Activated naive CD4-positive, alpha-beta T cell treated with anti-CD3 and anti-CD28 coated beads, Interleukin-2, amount 10 ng/mL, durations not matched to agents 5 hours and 36 hours (primary cell): ENCODE results near the gene CERCAM. TPM values are rescaled to one million over a fixed set of nuclear protein-coding genes. Genes with fewer than 3 reads are reported as not detected.

Experiments used
- microRNA-seq: library from miRNA; unstranded; fragments of <30 nt; microRNA quantifications from one replicate; pipeline ENCODE4 v1.2.0, GENCODE V29; 2022; ENCODE audit warnings: borderline microRNAs expressed, borderline replicate concordance
- total RNA-seq, 2 experiments: library from RNA; stranded (reverse); gene quantifications; one replicate each; pipeline ENCODE4 v1.2.3, GENCODE V29; 2021

CERCAM gene
- under 1 TPM; 0.39 to 0.58 TPM for total RNA-seq

GRCh38 chr9:128420651-128421481, at the start of gene CERCAM:
CERCAM (plus strand) TSS chr9:128420857; CDS start chr9:128420878, 21 bp downstream.

GRCh38 chr9:128455849-128456612, 35.4 kb downstream of the CERCAM start, which contains the start of gene ODF2:
ODF2 (plus strand) TSS chr9:128456006; CDS start chr9:128456092, 86 bp downstream.

Small RNA genes lying within 50 kb of the gene (microRNA-seq; reads per million reads assigned to microRNA genes)
- not detected for gene MIR219B

Other genes with a start within 250 kb of the CERCAM start
- gene CIZ1, start 229.3 kb upstream of the CERCAM start, total RNA-seq: 100 to 1,000 TPM; 118 to 121 TPM
- gene DNM1, start 217.5 kb upstream of the CERCAM start, total RNA-seq: under 1 TPM; 0.25 to 0.99 TPM
- 10 to 100 TPM; 40.3 to 47.1 TPM for gene GOLGA2, start 144.8 kb upstream of the CERCAM start, total RNA-seq
- 10 to 100 TPM; 10.9 to 12.1 TPM for gene SWI5, start 144.6 kb upstream of the CERCAM start, total RNA-seq
- 10 to 100 TPM; 21.5 to 23.2 TPM for gene TRUB2, start 98.4 kb upstream of the CERCAM start, total RNA-seq
- gene COQ4, start 98.0 kb upstream of the CERCAM start, total RNA-seq: 10 to 100 TPM; 34.7 to 35.2 TPM
- gene SLC27A4, start 80.3 kb upstream of the CERCAM start, total RNA-seq: 10 to 100 TPM; 11.5 to 14.4 TPM
- 10 to 100 TPM; 72.6 to 75.8 TPM for gene URM1, start 49.5 kb upstream of the CERCAM start, total RNA-seq
- gene ODF2, start 35.1 kb downstream of the CERCAM start, total RNA-seq: 10 to 100 TPM; 46.8 to 52.0 TPM
- 10 to 100 TPM; 37.5 to 41.3 TPM for gene GLE1, start 83.9 kb downstream of the CERCAM start, total RNA-seq
- 100 to 1,000 TPM; 310 to 334 TPM for gene SPTAN1, start 131.7 kb downstream of the CERCAM start, total RNA-seq
- gene DYNC2I2, start 236.0 kb downstream of the CERCAM start, total RNA-seq: 10 to 100 TPM; 44.3 to 46.0 TPM